Stomach (tissue), 9 donors: Measurements from ENCODE around the gene CHN2. TPM values are rescaled to one million over a fixed set of nuclear protein-coding genes. Genes with fewer than 3 reads are reported as not detected.
A peak's percentile ranks its signal among the peaks of the same experiment; 100 is the strongest.

Source experiments
- DNase-seq, 2 donors: peaks; one replicate each; pipeline versions ENCODE4 v3.0.0 to v3.0.0-alpha.2; 2013 to 2019
- H3K27ac ChIP-seq, 5 donors: fragments of 200-600 bp in 4 of 5; sonication (generic) in 4 of 5; one replicate each; pipeline ENCODE4 v1.5.1; 2013 to 2019; ENCODE audit warnings: mild to moderate bottlenecking in 1 of 5, moderate library complexity in 1 of 5
- H3K27me3 ChIP-seq, 3 donors: fragments of 200-600 bp; sonication (generic); one replicate each; pipeline ENCODE4 v1.5.1; 2017 to 2019; ENCODE audit warnings: mixed run types in 1 of 3
- H3K36me3 ChIP-seq, 4 donors: fragments of 200-600 bp; sonication (generic); 1 replicate in 3 of 4; 2 replicates in 1 of 4; pipeline ENCODE4 v1.5.1; 2016 to 2019
- H3K4me1 ChIP-seq, 4 donors: fragments of 200-600 bp; sonication (generic); one replicate each; pipeline ENCODE4 v1.5.1; 2016 to 2019
- H3K4me3 ChIP-seq, 4 donors: fragments of 200-600 bp; sonication (generic) in 3 of 4; one replicate each; pipeline ENCODE4 v1.5.1; 2016 to 2019; ENCODE audit warnings: mild to moderate bottlenecking in 1 of 4
- H3K9me3 ChIP-seq, 4 donors: fragments of 200-600 bp; sonication (generic); one replicate each; pipeline ENCODE4 v1.5.1; 2016 to 2019
- CTCF ChIP-seq, 7 experiments: fragments of 450-650 bp in 4 of 7; fragments of 200-600 bp in 3 of 7; sonication (generic) in 3 of 7; IDR thresholded peaks; one replicate each; pipeline ENCODE4 v1.5.1; 2016 to 2019; ENCODE audit warnings: antibody characterized with exemption in 7 of 7, control low read depth in 2 of 7, mild to moderate bottlenecking in 1 of 7
- EP300 ChIP-seq: sonication (generic); formaldehyde crosslinking; IDR thresholded peaks from one replicate; pipeline ENCODE4 v1.6.1; 2017; ENCODE audit warnings: antibody characterized with exemption
- POLR2A ChIP-seq, 4 donors: fragments of 450-650 bp; IDR thresholded peaks; one replicate each; pipeline ENCODE4 v1.6.1; 2016; ENCODE audit warnings: antibody characterized with exemption in 4 of 4, control low read depth in 2 of 4, mild to moderate bottlenecking in 1 of 4, moderate library complexity in 1 of 4
- POLR2AphosphoS5 ChIP-seq, 3 donors: sonication (generic); formaldehyde crosslinking; IDR thresholded peaks; one replicate each; pipeline ENCODE4 v1.6.1; 2016; ENCODE audit warnings: antibody characterized with exemption in 3 of 3
- WGBS, 5 donors: extraction: QIAGEN DNeasy Blood & Tissue Kit in 3 of 5; methylation state at CpG; one replicate each; pipeline versions ENCODE4 v1.1.5 to v1.1.7; 2013 to 2018; 5-methylcytosine and 5-hydroxymethylcytosine counted together
- intact Hi-C: fragments of 100-400 bp; cut with DNase I; formaldehyde crosslinking; loops from one replicate; pipeline ENCODE4 v1.15.1; 2023; ENCODE audit warnings: low total_unique reads
- polyA plus RNA-seq, 3 donors: library from polyadenylated mRNA; stranded (reverse); fragments of 200-250 nt; gene quantifications; one replicate each; pipeline ENCODE4 v1.2.3, GENCODE V29; 2013
- total RNA-seq, 5 donors: library from RNA; depleted of rRNA; stranded (reverse); fragments of >200 nt; gene quantifications; one replicate each; pipeline versions ENCODE4 v1.1.0 to v1.2.3, GENCODE V29; 2014 to 2016
- donor health status: healthy with polysubstance abuse.
- donor health status: Bipolar disorder and iron deficiency.
- donor health status: healthy.

CHN2 gene
- total and polyA plus RNA-seq, 8 donors, result 2.4 to 47.8 (median 13.8) TPM

GRCh38 chr7:29192323-29192722, 2.3 kb upstream of the CHN2 start:
- no peak for DNase-seq
- intact Hi-C loops, result no loop called here
- H3K27ac ChIP-seq, result no peak overlapping the region

GRCh38 chr7:29192811-29193210, 1.8 kb upstream of the CHN2 start:
- Histone ChIP-seq H3K27me3 (peaks cover 0 to 51% (median 12%) of the 10 kb centered on the region in 3 donors), H3K9me3 (no peaks in the 10 kb centered on the region), H3K4me3 (no peak overlapping the region), H3K36me3 (no peaks in the 10 kb centered on the region), H3K27ac (no peak overlapping the region), H3K4me1 (peaks cover 12 to 44% (median 38%) of the 10 kb centered on the region in 4 donors)
- no peak for DNase-seq
- TF ChIP-seq CTCF (IDR thresholded peaks at IDR 0.05), result no peak
- TF ChIP-seq POLR2A (IDR thresholded peaks at IDR 0.05), result no peak
- no peak for TF ChIP-seq POLR2AphosphoS5 (IDR thresholded peaks at IDR 0.05)
- TF ChIP-seq EP300, result no peak
- intact Hi-C loops, result no loop called here
- WGBS, 5 donors, result 88 to 93% (median 92%) methylated on average over 8 of the region's 8 CpGs

More at GRCh38 chr7:29192323-29192722, 2.3 kb upstream of the CHN2 start:
- TF ChIP-seq EP300 (no peak), POLR2A (IDR thresholded peaks at IDR 0.05) (no peak), CTCF (IDR thresholded peaks at IDR 0.05) (no peak), POLR2AphosphoS5 (IDR thresholded peaks at IDR 0.05) (no peak)
- Histone ChIP-seq H3K27me3 (peaks cover 0 to 51% (median 12%) of the 10 kb centered on the region in 3 donors), H3K9me3 (no peaks in the 10 kb centered on the region), H3K4me3 (no peak overlapping the region), H3K4me1 (peaks cover 12 to 44% (median 38%) of the 10 kb centered on the region in 4 donors), H3K36me3 (no peaks in the 10 kb centered on the region)
- 80 to 96% (median 88%) methylated on average over 1 of the region's 1 CpG for WGBS, 5 donors

GRCh38 chr7:29193316-29194205, 1.0 kb upstream of the CHN2 start:
- no peak for TF ChIP-seq POLR2AphosphoS5 (IDR thresholded peaks at IDR 0.05)
- TF ChIP-seq CTCF (IDR thresholded peaks at IDR 0.05), result no peak
- TF ChIP-seq POLR2A (IDR thresholded peaks at IDR 0.05), result no peak
- TF ChIP-seq EP300, result no peak
- H3K9me3 ChIP-seq, result no peaks in the 10 kb centered on the region
- 25 to 44% (median 30%) methylated on average over 16 to 26 of the region's 26 CpGs for WGBS, 5 donors
- peak overlapping the region; percentile 63 to 90 (median 76) for H3K4me3 ChIP-seq
- no peaks in the 10 kb centered on the region for H3K36me3 ChIP-seq
- intact Hi-C loops, result no loop called here
- peak overlapping the region in 4 of 5 donors; percentile 72 to 84 (median 80) for H3K27ac ChIP-seq
- no peak for DNase-seq
- H3K27me3 ChIP-seq, result peaks cover 0 to 51% (median 12%) of the 10 kb centered on the region in 3 donors
- H3K4me1 ChIP-seq, result peaks cover 12 to 44% (median 38%) of the 10 kb centered on the region in 4 donors

- Histone ChIP-seq H3K27ac (peak overlapping the region; percentile 72 to 85 (median 84)), H3K36me3 (no peaks in the 10 kb centered on the region), H3K9me3 (no peaks in the 10 kb centered on the region), H3K27me3 (peaks cover 0 to 47% (median 12%) of the 10 kb centered on the region in 3 donors), H3K4me1 (peaks cover 12 to 44% (median 38%) of the 10 kb centered on the region in 4 donors), H3K4me3 (peak overlapping the region; percentile 63 to 90 (median 76))
- intact Hi-C loops, result no loop called here
- TF ChIP-seq EP300, result no peak
- TF ChIP-seq POLR2A (IDR thresholded peaks at IDR 0.05), result no peak
- TF ChIP-seq CTCF (IDR thresholded peaks at IDR 0.05), result no peak
- TF ChIP-seq POLR2AphosphoS5 (IDR thresholded peaks at IDR 0.05), result no peak
- DNase-seq, result peak; percentile 27 to 70
- WGBS, 5 donors, result 0 to 3% (median 3%) methylated on average over 15 to 39 of the region's 40 CpGs
These were observed 375 bp upstream of the CHN2 start for GRCh38 chr7:29194206-29194593.
